HG03558 (cell line): Measurements from ENCODE around the gene GLCE.

Source experiments
- ATAC-seq: cut with Tn5 transposase; IDR thresholded peaks from one replicate; pipeline ENCODE4 v1.9.1; 2021; ENCODE audit warnings: moderate number of reproducible peaks; ENCODE audit not compliant: unreplicated experiment; ENCODE audit errors: extremely low read depth

Gene GLCE

GRCh38 chr15:69160141-69160993 is at the start of gene GLCE:
Gene GLCE (plus strand): TSS chr15:69160635. CDS start chr15:69255807, 95,172 bp downstream.
- peak; percentile 53 for ATAC-seq

- no peak for ATAC-seq
Measured at GRCh38 chr15:69114331-69114928, 46.0 kb upstream of the GLCE start.

DNA sequence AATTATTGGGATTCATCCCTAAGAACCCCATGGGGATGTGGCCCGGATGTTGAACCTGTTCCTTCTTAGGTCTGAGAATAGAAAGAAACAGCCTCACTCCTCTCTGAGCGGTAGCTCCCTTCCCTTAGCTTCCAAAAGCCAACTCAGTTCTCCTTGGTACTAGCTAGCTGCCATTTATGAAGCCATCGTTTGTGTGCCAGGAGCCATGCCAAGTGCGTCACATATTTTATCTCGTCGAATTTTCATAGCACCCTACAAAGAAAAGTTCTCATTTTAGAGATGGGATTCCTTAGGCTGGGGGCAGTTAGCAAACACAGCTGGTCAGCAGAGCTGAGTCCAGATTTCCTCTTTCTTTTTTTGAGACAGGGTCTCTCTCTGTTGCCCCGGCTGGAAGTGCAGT is 45.4 kb upstream of the GLCE start:
- ATAC-seq = no peak

DNA sequence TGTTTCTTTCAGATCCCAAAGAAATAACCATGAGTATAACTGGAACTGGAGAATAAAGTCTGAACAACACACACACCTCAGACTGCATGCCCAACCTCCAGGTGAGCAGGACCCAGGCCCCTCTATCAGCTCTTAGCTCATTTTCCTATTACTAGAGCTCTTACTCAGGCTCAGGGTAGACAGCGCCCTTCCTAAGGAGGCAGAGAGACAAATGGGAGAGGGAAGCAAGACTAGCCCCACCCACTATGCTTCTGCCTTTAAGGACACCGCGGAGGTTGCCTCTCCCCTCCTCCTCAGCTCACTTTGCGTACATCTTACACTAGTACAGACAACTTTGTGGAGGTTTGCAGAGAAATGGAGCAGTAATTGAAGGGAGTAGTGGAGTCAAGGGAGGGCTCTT is 44.0 kb upstream of the GLCE start:
- no peak for ATAC-seq

DNA sequence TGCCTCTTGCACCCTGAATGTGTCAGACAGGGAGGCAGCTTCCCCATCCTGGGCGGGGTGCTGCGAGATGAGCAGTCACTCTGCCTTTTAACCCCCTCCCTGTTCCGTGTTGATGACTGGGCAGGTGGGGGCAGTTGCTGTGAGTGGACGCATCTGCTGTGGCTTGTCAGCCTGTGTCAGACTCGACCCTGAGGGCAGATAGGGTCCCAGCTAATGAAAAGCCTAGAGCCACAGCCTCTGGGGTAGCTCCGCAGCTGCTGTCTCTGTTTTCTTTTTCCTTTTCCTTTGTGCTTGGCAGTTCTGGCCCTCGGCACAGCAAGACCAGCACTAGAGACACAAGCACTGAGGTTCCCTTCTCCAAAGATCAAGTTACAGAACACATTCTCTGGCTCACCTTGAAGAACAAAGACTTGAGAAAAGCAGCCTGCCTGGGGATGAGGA is 43.0 kb upstream of the GLCE start:
- no peak for ATAC-seq

DNA sequence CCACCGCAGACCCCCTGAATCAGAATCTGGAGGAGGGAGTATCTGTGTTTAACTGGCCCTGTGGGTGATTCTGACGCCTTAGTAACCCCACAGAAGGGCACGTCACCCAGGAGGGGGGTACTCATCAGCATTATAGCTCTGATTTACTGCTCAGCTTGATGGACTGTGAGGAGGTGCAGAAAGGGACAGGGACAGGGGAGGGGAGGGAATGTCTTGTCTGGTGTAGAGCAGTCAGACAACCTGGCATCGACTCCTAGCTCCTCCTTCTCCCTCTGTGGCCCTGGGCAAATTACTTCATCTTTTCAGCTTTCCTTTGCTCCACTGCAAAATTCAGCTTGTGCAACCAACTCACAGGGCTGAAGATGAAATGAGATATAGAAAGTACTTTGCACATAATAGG is 42.3 kb upstream of the GLCE start:
- no peak for ATAC-seq

GRCh38 chr15:69119001-69119400 is 41.4 kb upstream of the GLCE start:
- no peak for ATAC-seq

- ATAC-seq = no peak
Measured at GRCh38 chr15:69119683-69120395, 40.6 kb upstream of the GLCE start.

DNA sequence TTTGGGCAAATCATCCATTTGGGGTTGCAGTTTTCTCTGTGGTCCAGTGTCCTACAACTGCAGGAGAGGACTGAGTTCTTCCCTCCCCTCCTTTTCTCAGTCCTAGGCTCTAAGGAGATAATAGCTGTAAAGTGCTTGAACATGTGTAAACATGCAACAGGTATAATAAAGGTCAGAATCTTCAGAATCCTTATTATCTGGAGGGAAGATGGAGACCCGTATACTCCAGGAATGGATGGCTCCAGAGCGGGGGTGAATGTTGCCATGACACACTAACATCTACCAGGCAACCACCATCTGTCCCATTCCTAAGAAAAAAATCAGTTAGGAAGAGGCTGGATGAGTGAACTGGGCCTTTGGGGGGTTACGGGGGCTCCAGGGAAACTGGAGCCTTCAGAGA is 39.7 kb upstream of the GLCE start:
- no peak for ATAC-seq

DNA sequence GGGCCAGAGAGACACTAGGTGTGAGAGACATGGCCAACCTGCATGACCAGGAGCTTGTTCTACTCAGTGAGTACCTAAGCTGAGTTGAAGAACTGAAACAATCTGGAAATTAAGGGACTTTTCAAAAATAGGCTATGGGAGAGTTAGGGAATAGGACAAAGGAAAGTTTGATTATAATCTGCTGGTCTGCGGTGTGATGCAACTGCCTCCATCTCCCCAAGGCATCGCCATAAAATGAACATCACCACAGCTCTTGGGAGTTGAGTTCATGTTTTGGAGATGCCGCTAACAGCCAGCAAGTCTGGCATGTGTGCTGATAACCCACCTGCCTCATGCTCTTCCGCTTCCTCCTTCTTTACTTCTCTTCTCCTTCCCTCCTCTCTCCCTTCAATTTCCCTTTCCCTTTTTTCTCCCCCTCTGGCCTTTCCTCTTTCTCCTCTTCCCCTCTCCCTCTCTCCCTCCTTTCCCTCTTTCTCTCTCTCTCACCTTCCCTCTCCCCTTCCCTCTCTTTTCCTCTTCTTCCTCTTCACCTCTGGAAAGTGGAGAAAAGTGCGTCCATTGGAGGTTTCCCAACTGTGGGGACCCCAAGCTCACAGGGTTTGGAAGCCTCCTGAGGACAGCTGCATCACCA is 39.1 kb upstream of the GLCE start:
- no peak for ATAC-seq

GRCh38 chr15:69125236-69125635 is 35.2 kb upstream of the GLCE start:
- no peak for ATAC-seq

GRCh38 chr15:69126054-69126469 is 34.4 kb upstream of the GLCE start:
- ATAC-seq = no peak

GRCh38 chr15:69127306-69127705 is 33.1 kb upstream of the GLCE start:
- ATAC-seq = no peak

DNA sequence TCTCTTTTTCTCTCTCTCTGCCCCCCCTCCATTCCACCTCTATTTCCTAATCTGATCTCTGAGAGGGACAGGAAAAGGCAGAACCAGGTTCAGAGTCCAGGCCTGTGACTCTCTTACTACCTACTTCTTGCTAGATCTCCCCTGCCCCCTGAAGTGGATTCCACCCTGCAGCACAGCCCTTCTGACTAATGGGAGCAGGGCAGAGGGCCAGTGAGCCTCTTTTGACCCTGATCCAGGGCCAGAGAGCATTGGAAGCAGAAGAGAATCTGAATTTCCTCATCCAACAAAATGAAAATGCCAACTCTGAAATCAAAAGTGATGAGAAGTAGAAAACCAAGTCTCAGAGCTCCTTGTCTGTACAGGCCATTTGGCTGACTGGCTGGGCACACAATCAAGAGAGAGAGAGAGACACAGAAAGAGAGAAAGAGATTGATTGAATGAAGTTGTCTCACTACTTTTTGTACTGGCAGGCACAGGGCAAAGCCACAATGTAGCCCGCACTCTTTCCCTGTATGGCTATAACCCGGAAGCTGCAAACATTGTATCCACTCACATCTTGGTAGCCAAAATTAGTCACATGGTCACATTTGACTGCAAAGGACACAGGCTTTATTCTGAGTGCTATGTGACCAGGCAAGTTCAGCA is 31.6 kb upstream of the GLCE start:
- ATAC-seq = no peak

- no peak for ATAC-seq
Measured at GRCh38 chr15:69131362-69132220, 28.8 kb upstream of the GLCE start.

DNA sequence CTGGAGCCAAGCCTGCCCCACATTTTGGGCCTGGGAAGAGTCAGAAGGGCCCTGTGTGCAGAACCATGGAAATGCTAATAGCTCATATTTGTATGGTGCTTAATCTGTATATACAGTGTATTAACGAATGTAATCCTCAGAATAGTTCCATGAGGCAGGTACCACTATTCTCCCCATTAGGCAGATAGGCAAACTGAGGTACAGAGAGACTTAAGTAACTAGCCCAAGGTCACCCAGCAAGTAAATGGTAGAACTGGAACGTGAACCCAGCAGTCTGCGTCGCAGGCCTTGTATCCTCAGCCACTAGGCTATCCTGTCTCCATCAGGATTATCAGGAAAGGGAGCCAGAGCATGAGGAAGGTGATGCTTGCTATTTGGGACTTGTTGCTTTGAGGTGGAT is 28.0 kb upstream of the GLCE start:
- no peak for ATAC-seq

DNA sequence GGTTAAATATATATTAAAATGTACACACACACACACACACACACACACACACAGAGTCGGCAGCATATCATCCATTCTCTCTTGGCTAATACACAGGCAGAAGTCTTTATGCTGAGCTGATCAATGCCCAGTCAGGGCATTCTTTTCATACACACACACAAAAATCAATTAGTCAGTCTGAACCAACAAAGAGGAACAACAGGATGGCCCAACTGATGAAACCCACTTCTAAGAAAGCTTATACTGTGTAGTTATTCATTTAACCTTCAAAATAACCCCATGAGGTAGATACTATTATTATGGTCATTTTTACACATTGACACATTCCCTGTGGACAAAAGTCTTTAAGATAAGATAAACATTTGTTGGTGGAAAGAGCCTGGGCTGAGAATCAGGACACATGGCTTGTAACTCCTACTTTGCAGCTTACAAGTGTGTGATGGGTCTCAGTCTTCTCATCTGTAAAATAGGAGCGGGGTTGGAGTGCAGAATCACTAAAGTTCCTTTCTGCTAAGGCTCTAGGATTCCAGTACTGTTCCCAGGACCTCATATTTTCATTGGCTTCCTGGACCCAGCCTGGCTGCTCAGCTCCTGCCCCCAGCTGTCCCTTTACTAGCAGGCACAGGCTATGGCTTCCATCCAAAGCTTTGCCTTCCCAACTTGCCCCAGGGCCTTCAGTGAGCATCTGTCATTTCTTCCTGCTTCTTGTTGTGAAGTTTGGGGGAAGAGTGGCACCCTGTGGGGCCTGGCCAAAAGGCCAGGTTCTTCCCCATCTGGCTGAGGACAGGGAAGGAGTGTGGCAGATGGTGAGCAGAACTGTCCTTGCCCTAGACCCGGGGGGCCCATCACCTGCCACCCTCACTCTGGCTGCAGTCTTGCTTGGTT is 27.2 kb upstream of the GLCE start:
- ATAC-seq = no peak

DNA sequence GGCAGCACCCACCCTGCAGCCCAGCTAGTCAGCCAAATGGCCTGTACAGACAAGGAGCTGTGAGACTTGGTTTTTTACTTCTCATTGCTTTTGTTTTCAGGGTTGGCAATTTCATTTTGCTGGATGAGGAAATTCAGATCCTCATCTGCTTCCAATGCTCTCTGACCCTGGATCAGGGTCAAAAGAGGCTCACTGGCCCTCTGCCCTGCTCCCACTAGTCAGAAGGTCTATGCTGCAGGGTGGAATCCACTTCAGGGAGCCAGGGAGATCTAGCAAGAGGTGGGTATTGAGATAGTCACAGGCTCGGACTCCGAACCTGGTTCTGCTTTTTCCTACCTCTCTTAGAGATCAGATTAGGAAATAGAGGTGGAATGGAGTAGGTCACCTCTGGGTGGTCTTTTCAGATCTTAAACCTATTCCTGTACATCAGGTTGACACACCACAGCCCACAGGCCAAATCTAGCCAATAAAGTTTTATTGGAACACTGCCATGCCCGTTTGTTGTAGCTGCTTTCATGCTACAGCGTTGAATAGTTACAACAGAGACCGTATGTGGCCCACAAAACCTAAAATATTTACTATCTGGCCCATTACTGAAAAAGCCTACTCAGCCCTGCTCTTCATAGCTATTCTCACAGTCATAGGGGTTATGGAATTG is 26.4 kb upstream of the GLCE start:
- ATAC-seq = no peak
